RWPE2 (cell line): ENCODE measurements around the gene CLCN6.

ENCODE experiments used
- ATAC-seq: fragments of 200-7000 bp; cut with Tn5 transposase; 3 replicates; pipeline ENCODE4 v1.9.1; 2021; ENCODE audit warnings: low read depth
- DNase-seq: peaks from one replicate; pipeline ENCODE4 v3.0.0-alpha.2; 2020; ENCODE audit warnings: low spot score
- H3K27ac ChIP-seq: fragments of 450-650 bp; 2 replicates; pipeline ENCODE4 v1.5.1; 2017; ENCODE audit warnings: mild to moderate bottlenecking; ENCODE audit not compliant: poor library complexity, severe bottlenecking
- H3K27me3 ChIP-seq: fragments of 250-450 bp; sonication (Bioruptor Pico); 2 replicates; pipeline ENCODE4 v1.5.1; 2021; ENCODE audit warnings: mild to moderate bottlenecking, moderate library complexity; ENCODE audit not compliant: insufficient read depth, poor library complexity, severe bottlenecking
- H3K36me3 ChIP-seq: fragments of 250-450 bp; sonication (Bioruptor Pico); 2 replicates; pipeline ENCODE4 v1.5.1; 2020; ENCODE audit warnings: low read depth, mild to moderate bottlenecking, moderate library complexity
- H3K4me1 ChIP-seq: fragments of 250-450 bp; sonication (Bioruptor Pico); 2 replicates; pipeline ENCODE4 v1.5.1; 2021; ENCODE audit warnings: mild to moderate bottlenecking, moderate library complexity; ENCODE audit not compliant: insufficient read depth, poor library complexity, severe bottlenecking
- H3K4me3 ChIP-seq: fragments of 250-450 bp; sonication (Bioruptor Pico); 2 replicates; pipeline ENCODE4 v1.5.1; 2021; ENCODE audit warnings: mild to moderate bottlenecking, moderate library complexity; ENCODE audit not compliant: severe bottlenecking
- H3K9me3 ChIP-seq: fragments of 250-450 bp; sonication (Bioruptor Pico); 2 replicates; pipeline ENCODE4 v1.5.1; 2021; ENCODE audit warnings: mild to moderate bottlenecking, moderate library complexity; ENCODE audit not compliant: severe bottlenecking
- TF ChIP-seq, protein P1 (sequence below): fragments of 450-650 bp; IDR thresholded peaks from one replicate; pipeline ENCODE4 v1.5.1; 2017; ENCODE audit warnings: mild to moderate bottlenecking, moderate library complexity; ENCODE audit not compliant: poor library complexity, severe bottlenecking

CLCN6 gene

DNA sequence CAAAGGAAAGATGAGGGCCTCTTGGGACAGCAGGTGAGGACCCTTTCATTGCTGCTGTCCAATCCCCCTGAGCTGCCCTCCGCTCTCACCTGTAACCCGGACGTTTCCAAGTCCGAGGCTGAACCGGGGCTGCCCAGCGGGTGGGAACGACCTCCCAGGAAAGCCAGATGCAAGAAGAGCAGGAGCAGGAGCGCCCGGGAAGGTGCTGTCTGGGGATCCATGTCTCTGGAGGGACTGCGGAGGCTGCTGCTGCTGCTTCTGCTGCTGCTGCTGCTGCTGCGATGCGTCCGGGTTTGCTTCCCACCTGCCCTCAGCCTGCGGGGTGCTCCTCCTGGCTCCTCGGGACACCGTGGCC is 52.6 kb downstream of the CLCN6 start, which contains the start of gene NPPB:
Gene NPPB, minus strand, starts transcription at position 333 of the 355 bp plus-strand sequence. Its CDS starts 112 bp downstream, at position 221.
- H3K27me3 ChIP-seq = peaks cover 46% of the 10 kb centered on the region
- no peak within 1 kb of the TSS for H3K4me3 ChIP-seq
- H3K36me3 ChIP-seq = no peaks in the 10 kb centered on the region
- ATAC-seq (no peak; the same call in 2 of the 3 replicates), DNase-seq (no peak)
- no peaks in the 10 kb centered on the region for H3K4me1 ChIP-seq
- H3K27ac ChIP-seq = no peak within 1 kb of the TSS
- TF ChIP-seq, protein P1, sequence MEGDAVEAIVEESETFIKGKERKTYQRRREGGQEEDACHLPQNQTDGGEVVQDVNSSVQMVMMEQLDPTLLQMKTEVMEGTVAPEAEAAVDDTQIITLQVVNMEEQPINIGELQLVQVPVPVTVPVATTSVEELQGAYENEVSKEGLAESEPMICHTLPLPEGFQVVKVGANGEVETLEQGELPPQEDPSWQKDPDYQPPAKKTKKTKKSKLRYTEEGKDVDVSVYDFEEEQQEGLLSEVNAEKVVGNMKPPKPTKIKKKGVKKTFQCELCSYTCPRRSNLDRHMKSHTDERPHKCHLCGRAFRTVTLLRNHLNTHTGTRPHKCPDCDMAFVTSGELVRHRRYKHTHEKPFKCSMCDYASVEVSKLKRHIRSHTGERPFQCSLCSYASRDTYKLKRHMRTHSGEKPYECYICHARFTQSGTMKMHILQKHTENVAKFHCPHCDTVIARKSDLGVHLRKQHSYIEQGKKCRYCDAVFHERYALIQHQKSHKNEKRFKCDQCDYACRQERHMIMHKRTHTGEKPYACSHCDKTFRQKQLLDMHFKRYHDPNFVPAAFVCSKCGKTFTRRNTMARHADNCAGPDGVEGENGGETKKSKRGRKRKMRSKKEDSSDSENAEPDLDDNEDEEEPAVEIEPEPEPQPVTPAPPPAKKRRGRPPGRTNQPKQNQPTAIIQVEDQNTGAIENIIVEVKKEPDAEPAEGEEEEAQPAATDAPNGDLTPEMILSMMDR = no peak
- H3K9me3 ChIP-seq = no peaks in the 10 kb centered on the region

- DNase-seq (no peak), ATAC-seq (peak; percentile 59; the same call in 2 of the 3 replicates)
- no peaks in the 10 kb centered on the region for H3K36me3 ChIP-seq
- no peaks in the 10 kb centered on the region for H3K4me1 ChIP-seq
- TF ChIP-seq, protein P1 = peak; percentile 17
- no peak overlapping the region for H3K4me3 ChIP-seq
- no peak overlapping the region for H3K27ac ChIP-seq
- H3K27me3 ChIP-seq = peaks cover 46% of the 10 kb centered on the region
- H3K9me3 ChIP-seq = no peaks in the 10 kb centered on the region
These were observed 53.2 kb downstream of the CLCN6 start for GRCh38 chr1:11858968-11859871.

GRCh38 chr1:11860083-11860482 is 54.1 kb downstream of the CLCN6 start:
- Histone ChIP-seq H3K27me3 (peaks cover 46% of the 10 kb centered on the region), H3K36me3 (no peaks in the 10 kb centered on the region), H3K4me1 (no peaks in the 10 kb centered on the region), H3K9me3 (no peaks in the 10 kb centered on the region), H3K27ac (no peak overlapping the region), H3K4me3 (no peak overlapping the region)
- TF ChIP-seq, protein P1 = no peak
- no peak for DNase-seq
- ATAC-seq = no peak

- ATAC-seq (no peak), DNase-seq (no peak)
- Histone ChIP-seq H3K27ac (no peak overlapping the region), H3K36me3 (no peaks in the 10 kb centered on the region), H3K27me3 (peaks cover 46% of the 10 kb centered on the region), H3K4me3 (no peak overlapping the region), H3K9me3 (no peaks in the 10 kb centered on the region), H3K4me1 (no peaks in the 10 kb centered on the region)
- TF ChIP-seq, protein P1 = no peak
These were observed 54.6 kb downstream of the CLCN6 start for GRCh38 chr1:11860587-11860986.

- TF ChIP-seq, protein P1 = no peak
- H3K9me3 ChIP-seq = no peaks in the 10 kb centered on the region
- peaks cover 28% of the 10 kb centered on the region for H3K27me3 ChIP-seq
- no peak overlapping the region for H3K4me3 ChIP-seq
- ATAC-seq (peak; percentile 60), DNase-seq (no peak)
- no peak overlapping the region for H3K27ac ChIP-seq
- H3K36me3 ChIP-seq = no peaks in the 10 kb centered on the region
- H3K4me1 ChIP-seq = no peaks in the 10 kb centered on the region
These were observed 56.9 kb downstream of the CLCN6 start for GRCh38 chr1:11862890-11863289.
